Smooth muscle cell (in vitro differentiated cells): ENCODE data around the gene GALNT1. TPM values are rescaled to one million over a fixed set of nuclear protein-coding genes. Genes with fewer than 3 reads are reported as not detected.

Experiments used
- DNase-seq: peaks from one replicate; lab custom pipeline; 2025; ENCODE audit not compliant: unreplicated experiment; lab: John Stamatoyannopoulos, UW
- H2AFZ ChIP-seq: fragments of 200-600 bp; sonication (generic); 2 replicates; pipeline ENCODE4 v1.6.0; 2016; ENCODE audit warnings: antibody characterized with exemption, low read depth, mild to moderate bottlenecking
- H3F3A ChIP-seq: fragments of 200-600 bp; sonication (generic); 2 replicates; pipeline ENCODE4 v1.6.0; 2017; ENCODE audit warnings: antibody characterized with exemption, low read depth
- H3K27ac ChIP-seq: fragments of 200-600 bp; sonication (generic); 2 replicates; pipeline ENCODE4 v1.5.1; 2016; ENCODE audit warnings: low read depth, mild to moderate bottlenecking
- H3K27me3 ChIP-seq: fragments of 200-600 bp; sonication (generic); 2 replicates; pipeline ENCODE4 v1.6.1; 2016; ENCODE audit warnings: low read depth, mild to moderate bottlenecking
- H3K36me3 ChIP-seq: fragments of 200-600 bp; sonication (generic); 2 replicates; pipeline ENCODE4 v1.5.1; 2016; ENCODE audit warnings: low read depth
- H3K4me1 ChIP-seq: fragments of 200-600 bp; sonication (generic); 2 replicates; pipeline ENCODE4 v1.5.1; 2016; ENCODE audit warnings: low read depth
- H3K4me2 ChIP-seq: fragments of 200-600 bp; sonication (generic); 2 replicates; pipeline ENCODE4 v1.6.0; 2016; ENCODE audit warnings: mild to moderate bottlenecking
- H3K4me3 ChIP-seq: fragments of 200-600 bp; sonication (generic); 2 replicates; pipeline ENCODE4 v1.5.1; 2016; ENCODE audit warnings: mild to moderate bottlenecking
- H3K79me2 ChIP-seq: fragments of 200-600 bp; sonication (generic); 2 replicates; pipeline ENCODE4 v1.6.0; 2016; ENCODE audit warnings: low read depth, mild to moderate bottlenecking
- H3K9ac ChIP-seq: fragments of 200-600 bp; sonication (generic); 2 replicates; pipeline ENCODE4 v1.6.0; 2016; ENCODE audit warnings: low read depth
- H3K9me3 ChIP-seq: fragments of 200-600 bp; sonication (generic); replicated peaks from 2 replicates; pipeline ENCODE4 v1.5.1; 2016; ENCODE audit warnings: low read depth
- H4K20me1 ChIP-seq: fragments of 200-600 bp; sonication (generic); 2 replicates; pipeline ENCODE4 v1.6.0; 2016; ENCODE audit warnings: low read depth
- CTCF ChIP-seq: fragments of 200-600 bp; sonication (generic); IDR thresholded peaks from 2 replicates; pipeline ENCODE4 v1.5.1; 2017; ENCODE audit warnings: borderline replicate concordance, mild to moderate bottlenecking, antibody characterized with exemption; ENCODE audit not compliant: insufficient read depth, poor library complexity, severe bottlenecking
- WGBS: methylation state at CpG from one replicate; pipeline ENCODE4 v1.1.7; 2016; ENCODE audit warnings: low lambda C conversion rate; 5-methylcytosine and 5-hydroxymethylcytosine counted together
- polyA plus RNA-seq: library from polyadenylated mRNA; unstranded; fragments of >200 nt; fragmentation: Nextera tagmentation; extraction: Ambion mirVana; gene quantifications from 2 replicates; pipeline ENCODE4 v1.2.1, GENCODE V29; 2016
- total RNA-seq: library from RNA; depleted of rRNA; stranded (reverse); fragments of >200 nt; gene quantifications from 2 replicates; pipeline ENCODE4 v1.2.3, GENCODE V29; 2014

Gene GALNT1
- total and polyA plus RNA-seq, 2 experiments from 2014 or later, result 151 to 195 TPM

- no peak for DNase-seq
- Histone ChIP-seq H3K27ac (peak overlapping the region; percentile 47), H3F3A (no peaks in the 10 kb centered on the region), H3K4me2 (peak overlapping the region; percentile 29), H2AFZ (no peak overlapping the region), H3K27me3 (no peaks in the 10 kb centered on the region), H3K36me3 (no peaks in the 10 kb centered on the region), H3K4me1 (peaks cover 15% of the 10 kb centered on the region), H3K9ac (no peak overlapping the region), H4K20me1 (peaks cover 6% of the 10 kb centered on the region), H3K79me2 (peaks cover 85% of the 10 kb centered on the region), H3K9me3 (no peaks in the 10 kb centered on the region), H3K4me3 (no peak overlapping the region)
- 77% methylated on average over 1 of the region's 1 CpG for WGBS
- no peak for TF ChIP-seq CTCF
Observed at GRCh38 chr18:35624146-35624545, 42.6 kb downstream of the GALNT1 start.

DNA sequence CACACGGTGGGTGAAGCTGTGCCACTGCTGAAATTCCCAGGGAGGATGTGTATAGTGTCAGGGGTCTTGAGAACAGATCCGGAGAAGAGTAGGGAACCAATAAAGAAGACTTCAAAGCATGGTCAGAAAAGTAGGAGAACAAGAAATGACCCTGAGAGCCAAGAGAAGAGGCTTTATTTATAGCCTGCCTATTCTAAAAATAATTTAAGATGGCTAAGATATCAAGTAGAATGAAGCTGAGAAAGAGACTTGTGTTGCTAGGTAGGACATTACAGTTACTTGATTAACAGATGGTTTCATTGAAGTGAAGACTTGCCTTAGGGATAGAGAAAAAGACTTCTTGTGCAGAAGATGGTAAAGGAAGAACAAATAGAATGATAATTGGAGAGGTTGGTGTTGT, 43.7 kb downstream of the GALNT1 start:
- Histone ChIP-seq H3K79me2 (peaks cover 77% of the 10 kb centered on the region), H3K4me1 (peaks cover 9% of the 10 kb centered on the region), H3K9me3 (no peaks in the 10 kb centered on the region), H4K20me1 (peaks cover 6% of the 10 kb centered on the region), H3F3A (no peaks in the 10 kb centered on the region), H3K4me3 (no peak overlapping the region), H3K27ac (no peak overlapping the region), H2AFZ (no peak overlapping the region), H3K27me3 (no peaks in the 10 kb centered on the region), H3K36me3 (no peaks in the 10 kb centered on the region), H3K4me2 (no peak overlapping the region), H3K9ac (no peak overlapping the region)
- no peak for DNase-seq
- TF ChIP-seq CTCF, result no peak
- 98% methylated on average over 2 of the region's 2 CpGs for WGBS

GRCh38 chr18:35633761-35634160, 52.2 kb downstream of the GALNT1 start:
- Histone ChIP-seq H3K36me3 (no peaks in the 10 kb centered on the region), H3K9ac (peak overlapping the region; percentile 51), H3K27ac (peak overlapping the region; percentile 87), H3K9me3 (no peaks in the 10 kb centered on the region), H3K4me2 (no peak overlapping the region), H3F3A (peaks cover 8% of the 10 kb centered on the region), H3K4me1 (peaks cover 2% of the 10 kb centered on the region), H3K79me2 (peaks cover 37% of the 10 kb centered on the region), H3K4me3 (no peak overlapping the region), H3K27me3 (no peaks in the 10 kb centered on the region), H4K20me1 (no peaks in the 10 kb centered on the region), H2AFZ (no peak overlapping the region)
- TF ChIP-seq CTCF, result no peak
- DNase-seq, result no peak

- Histone ChIP-seq H2AFZ (no peak overlapping the region), H3K79me2 (peaks cover 43% of the 10 kb centered on the region), H3F3A (peaks cover 8% of the 10 kb centered on the region), H3K9ac (peak overlapping the region; percentile 51), H3K27me3 (no peaks in the 10 kb centered on the region), H3K27ac (peak overlapping the region; percentile 87), H3K4me3 (no peak overlapping the region), H3K4me1 (peaks cover 2% of the 10 kb centered on the region), H3K9me3 (no peaks in the 10 kb centered on the region), H3K4me2 (peak overlapping the region; percentile 1), H3K36me3 (no peaks in the 10 kb centered on the region), H4K20me1 (no peaks in the 10 kb centered on the region)
- TF ChIP-seq CTCF, result no peak
- DNase-seq, result no peak
- 63% methylated on average over 5 of the region's 5 CpGs for WGBS
Observed at GRCh38 chr18:35634323-35634722, 52.8 kb downstream of the GALNT1 start.
